T-cell (primary cell): ENCODE data around the gene PARVA. TPM values are rescaled to one million over a fixed set of nuclear protein-coding genes. Genes with fewer than 3 reads are reported as not detected.

Experiments
- ATAC-seq, 4 experiments: fragments of 200-7000 bp in 3 of 4; fragments of 150-1000 bp in 1 of 4; cut with Tn5 transposase; replicated peaks in 1 of 4; 1 replicate in 3 of 4; 2 replicates in 1 of 4; pipeline ENCODE4 v1.10.0; 2021; ENCODE audit warnings: moderate library complexity in 3 of 4, mild to moderate bottlenecking in 2 of 4, moderate number of reproducible peaks in 1 of 4
- CTCF ChIA-PET, 2 donors: fragments of 300-600 bp; sonication (Branson Sonifier 250); formaldehyde crosslinking; loops; one replicate each; lab custom pipeline; 2022; ENCODE audit warnings: antibody characterized with exemption in 2 of 2; lab: Charles Lee
- POLR2A ChIA-PET, 2 donors: fragments of 300-600 bp; sonication (Branson Sonifier 250); formaldehyde crosslinking; loops; one replicate each; lab custom pipeline; 2022; ENCODE audit warnings: antibody characterized with exemption in 2 of 2; lab: Charles Lee
- DNase-seq, 35 experiments: peaks; one replicate each; pipeline versions ENCODE4 v3.0.0 to v3.0.0-alpha.2; 2013 to 2023
- H3K27ac ChIP-seq: one replicate; pipeline ENCODE4 v1.5.1; 2013; ENCODE audit warnings: low read length
- H3K27me3 ChIP-seq, 2 experiments: replicated peaks in 1 of 2; 1 replicate in 1 of 2; 2 replicates in 1 of 2; pipeline versions ENCODE4 v1.6.1 to v1.7.0; 2013; ENCODE audit warnings: low read length in 1 of 2, mixed read lengths in 1 of 2; ENCODE audit not compliant: control insufficient read depth in 2 of 2, insufficient read depth in 2 of 2; ENCODE audit errors: extremely low read depth in 1 of 2
- H3K36me3 ChIP-seq, 2 donors: 1 replicate in 1 of 2; 2 replicates in 1 of 2; pipeline versions ENCODE4 v1.6.1 to v1.7.0; 2013; ENCODE audit warnings: low read length in 1 of 2; ENCODE audit not compliant: control insufficient read depth in 2 of 2, insufficient read depth in 1 of 2; ENCODE audit errors: extremely low read depth in 1 of 2
- H3K4me1 ChIP-seq, 2 experiments: 1 replicate in 1 of 2; 2 replicates in 1 of 2; pipeline versions ENCODE4 v1.6.1 to v1.7.0; 2013; ENCODE audit warnings: low read length in 2 of 2, mixed read lengths in 1 of 2; ENCODE audit not compliant: insufficient read depth in 2 of 2, control insufficient read depth in 1 of 2; ENCODE audit errors: extremely low read depth in 1 of 2
- H3K4me3 ChIP-seq, 2 donors: 1 replicate in 1 of 2; 2 replicates in 1 of 2; pipeline versions ENCODE4 v1.5.1 to v1.7.0; 2013; ENCODE audit warnings: mild to moderate bottlenecking in 2 of 2, low read length in 1 of 2, moderate library complexity in 1 of 2; ENCODE audit not compliant: control insufficient read depth in 1 of 2; ENCODE audit errors: extremely low read depth in 1 of 2
- H3K9me3 ChIP-seq: 2 replicates; pipeline ENCODE4 v1.7.0; 2013
- H3K27ac Mint-ChIP-seq, 2 donors: one replicate each; pipeline ENCODE4 v1.8.0; 2020 to 2021; ENCODE audit warnings: mild to moderate bottlenecking in 2 of 2, mixed read lengths in 2 of 2
- H3K27me3 Mint-ChIP-seq, 2 donors: one replicate each; pipeline ENCODE4 v1.8.0; 2021 to 2022; ENCODE audit warnings: mixed read lengths in 2 of 2
- H3K36me3 Mint-ChIP-seq: one replicate; pipeline ENCODE4 v1.8.0; 2021; ENCODE audit warnings: mixed read lengths
- H3K4me1 Mint-ChIP-seq, 3 donors: one replicate each; pipeline ENCODE4 v1.8.0; 2020 to 2022; ENCODE audit warnings: mixed read lengths in 3 of 3, mild to moderate bottlenecking in 1 of 3
- H3K4me3 Mint-ChIP-seq, 3 donors: one replicate each; pipeline ENCODE4 v1.8.0; 2020 to 2022; ENCODE audit warnings: mild to moderate bottlenecking in 3 of 3, mixed read lengths in 3 of 3, moderate library complexity in 3 of 3
- H3K9me3 Mint-ChIP-seq, 3 donors: one replicate each; pipeline ENCODE4 v1.8.0; 2020 to 2022; ENCODE audit warnings: mixed read lengths in 3 of 3
- WGBS: methylation state at CpG from one replicate; pipeline ENCODE4 v1.1.5; 2013; ENCODE audit warnings: missing lambda C conversion rate; ENCODE audit not compliant: insufficient coverage; 5-methylcytosine and 5-hydroxymethylcytosine counted together
- total RNA-seq, 35 experiments: library from RNA in 6 of 35; stranded (reverse) in 6 of 35; fragments of 120-200 nt in 1 of 35; gene quantifications; one replicate each; pipeline versions ENCODE4 v1.2.1 to v1.2.4 and lab custom pipeline; 2013 to 2026

The PARVA gene
- total RNA-seq, 5 donors from 2014 or later (not counting 1 experiment from before 2014, with no cell fraction given), result 0.41 to 0.93 (median 0.75) TPM

GRCh38 chr11:12525466-12526055, 148.2 kb downstream of the PARVA start:
- H3K27ac Mint-ChIP-seq, result no peak overlapping the region
- ATAC-seq (peak in 1 of 4 experiments; percentile 11), DNase-seq (no peak)
- Histone ChIP-seq H3K36me3 (no peaks in the 10 kb centered on the region), H3K4me1 (no peaks in the 10 kb centered on the region), H3K27me3 (no peaks in the 10 kb centered on the region), H3K4me3 (no peak overlapping the region), H3K9me3 (no peaks in the 10 kb centered on the region), H3K27ac (no peak overlapping the region)
- ChIA-PET POLR2A (no interaction called here), CTCF (no interaction called here)
- no peaks in the 10 kb centered on the region for H3K9me3 Mint-ChIP-seq
- WGBS, result no CpG with 5 or more reads among the region's 1 CpG
- H3K36me3 Mint-ChIP-seq, result no peaks in the 10 kb centered on the region
- no peaks in the 10 kb centered on the region for H3K4me1 Mint-ChIP-seq
- H3K4me3 Mint-ChIP-seq, result no peak overlapping the region
- H3K27me3 Mint-ChIP-seq, result no peaks in the 10 kb centered on the region

DNA sequence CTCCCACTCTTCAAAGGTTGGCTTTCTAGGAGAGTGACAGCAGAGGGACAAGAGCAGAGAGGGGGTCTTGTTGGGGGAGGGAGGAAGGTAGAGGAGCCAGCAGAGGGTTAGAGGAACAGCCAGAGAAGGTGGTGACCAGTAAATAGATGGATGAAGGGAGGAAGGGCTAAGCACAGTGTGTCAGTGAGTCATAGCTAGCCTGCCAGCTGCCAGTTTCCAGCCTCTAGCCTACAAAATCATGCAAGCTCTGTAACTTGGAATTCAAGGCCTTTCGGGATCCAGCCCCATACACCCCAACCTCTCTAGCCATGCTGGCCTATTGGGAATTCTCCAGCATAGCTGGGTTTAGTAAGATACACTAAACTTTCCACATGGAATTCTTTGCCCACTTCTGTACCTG, 149.4 kb downstream of the PARVA start:
- ATAC-seq, result no peak
- Mint-ChIP-seq H3K27ac (no peak overlapping the region), H3K9me3 (no peaks in the 10 kb centered on the region), H3K27me3 (no peaks in the 10 kb centered on the region), H3K36me3 (no peaks in the 10 kb centered on the region), H3K4me1 (no peaks in the 10 kb centered on the region), H3K4me3 (no peak overlapping the region)
- Histone ChIP-seq H3K9me3 (no peaks in the 10 kb centered on the region), H3K4me1 (no peaks in the 10 kb centered on the region), H3K36me3 (no peaks in the 10 kb centered on the region), H3K27me3 (no peaks in the 10 kb centered on the region), H3K27ac (no peak overlapping the region), H3K4me3 (no peak overlapping the region)
- POLR2A ChIA-PET, result interaction anchor here in 1 of 2 donors (0.7 kb wide), 1 partner anchor 209 kb away, joined by 5 read pairs; no protein-coding TSS in a partner anchor
- no CpG with 5 or more reads among the region's 1 CpG for WGBS
- CTCF ChIA-PET, result interaction anchor here in 1 of 2 donors (0.5 kb wide), 1 partner anchor 196 kb away, joined by 3 read pairs; no protein-coding TSS in a partner anchor
- DNase-seq, result no peak

GRCh38 chr11:12528487-12528886, 151.1 kb downstream of the PARVA start:
- H3K9me3 Mint-ChIP-seq, result no peaks in the 10 kb centered on the region
- H3K4me1 Mint-ChIP-seq, result no peaks in the 10 kb centered on the region
- no peak overlapping the region for H3K27ac Mint-ChIP-seq
- CTCF ChIA-PET, result no interaction called here
- H3K4me1 ChIP-seq, result no peaks in the 10 kb centered on the region
- no peak overlapping the region for H3K4me3 Mint-ChIP-seq
- H3K4me3 ChIP-seq, result no peak overlapping the region
- POLR2A ChIA-PET, result no interaction called here
- no peak overlapping the region for H3K27ac ChIP-seq
- no peaks in the 10 kb centered on the region for H3K9me3 ChIP-seq
- WGBS, result no CpG with 5 or more reads among the region's 2 CpGs
- no peaks in the 10 kb centered on the region for H3K36me3 ChIP-seq
- H3K27me3 ChIP-seq, result peaks cover 0 to 5% of the 10 kb centered on the region in 2 experiments
- peaks cover 4 to 5% of the 10 kb centered on the region in 2 donors for H3K27me3 Mint-ChIP-seq
- H3K36me3 Mint-ChIP-seq, result no peaks in the 10 kb centered on the region
- DNase-seq (no peak), ATAC-seq (no peak)

GRCh38 chr11:12529041-12529440, 151.7 kb downstream of the PARVA start:
- no peak overlapping the region for H3K4me3 Mint-ChIP-seq
- no peaks in the 10 kb centered on the region for H3K36me3 Mint-ChIP-seq
- ChIA-PET POLR2A (no interaction called here), CTCF (no interaction called here)
- no peaks in the 10 kb centered on the region for H3K9me3 ChIP-seq
- no peaks in the 10 kb centered on the region for H3K4me1 Mint-ChIP-seq
- no peaks in the 10 kb centered on the region for H3K4me1 ChIP-seq
- H3K27ac Mint-ChIP-seq, result no peak overlapping the region
- peaks cover 4 to 5% of the 10 kb centered on the region in 2 donors for H3K27me3 Mint-ChIP-seq
- 87% methylated on average over 3 of the region's 5 CpGs for WGBS
- H3K36me3 ChIP-seq, result no peaks in the 10 kb centered on the region
- no peak overlapping the region for H3K27ac ChIP-seq
- no peak overlapping the region for H3K4me3 ChIP-seq
- H3K9me3 Mint-ChIP-seq, result no peaks in the 10 kb centered on the region
- DNase-seq (no peak), ATAC-seq (no peak)
- peaks cover 0 to 5% of the 10 kb centered on the region in 2 experiments for H3K27me3 ChIP-seq

DNA sequence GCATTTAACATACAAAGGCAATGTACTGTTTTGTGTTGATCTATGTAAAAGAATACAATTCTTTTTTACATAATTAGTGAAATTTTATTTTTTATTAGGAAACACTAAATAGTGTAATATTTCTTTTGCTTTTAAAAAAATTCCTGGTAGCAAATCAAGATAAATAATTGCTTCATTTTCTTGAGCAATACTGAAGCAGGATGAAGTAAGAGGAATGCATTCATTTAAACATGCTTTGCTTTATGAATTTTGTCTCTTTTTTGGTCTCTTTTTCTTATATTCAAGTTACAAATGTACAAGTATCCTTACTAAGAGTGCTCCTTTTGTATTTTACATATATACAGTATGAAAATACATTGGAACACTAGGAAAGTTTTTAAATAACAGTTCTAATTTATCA, 152.4 kb downstream of the PARVA start:
- Mint-ChIP-seq H3K27me3 (peaks cover 4 to 5% of the 10 kb centered on the region in 2 donors), H3K4me1 (no peaks in the 10 kb centered on the region), H3K27ac (no peak overlapping the region), H3K4me3 (no peak overlapping the region), H3K9me3 (no peaks in the 10 kb centered on the region), H3K36me3 (no peaks in the 10 kb centered on the region)
- DNase-seq, result no peak
- ChIA-PET POLR2A (no interaction called here), CTCF (no interaction called here)
- no peaks in the 10 kb centered on the region for H3K4me1 ChIP-seq
- H3K27me3 ChIP-seq, result peaks cover 0 to 5% of the 10 kb centered on the region in 2 experiments
- no peak overlapping the region for H3K27ac ChIP-seq
- H3K9me3 ChIP-seq, result no peaks in the 10 kb centered on the region
- no peak for ATAC-seq
- H3K4me3 ChIP-seq, result no peak overlapping the region
- H3K36me3 ChIP-seq, result no peaks in the 10 kb centered on the region

- H3K4me3 ChIP-seq, result no peak overlapping the region
- DNase-seq (no peak), ATAC-seq (no peak)
- no peaks in the 10 kb centered on the region for H3K4me1 ChIP-seq
- H3K36me3 Mint-ChIP-seq, result no peaks in the 10 kb centered on the region
- ChIA-PET POLR2A (no interaction called here), CTCF (no interaction called here)
- no peak overlapping the region for H3K27ac ChIP-seq
- H3K9me3 ChIP-seq, result no peaks in the 10 kb centered on the region
- no peaks in the 10 kb centered on the region for H3K36me3 ChIP-seq
- no peak overlapping the region for H3K27ac Mint-ChIP-seq
- H3K27me3 ChIP-seq, result peaks cover 0 to 5% of the 10 kb centered on the region in 2 experiments
- H3K9me3 Mint-ChIP-seq, result no peaks in the 10 kb centered on the region
- no peaks in the 10 kb centered on the region for H3K4me1 Mint-ChIP-seq
- no peak overlapping the region for H3K4me3 Mint-ChIP-seq
- H3K27me3 Mint-ChIP-seq, result peaks cover 5% of the 10 kb centered on the region in 2 donors
- no CpG with 5 or more reads among the region's 5 CpGs for WGBS
Measured at GRCh38 chr11:12531020-12531419, 153.6 kb downstream of the PARVA start.
